Glutamatergic neuron (in vitro differentiated cells): ENCODE measurements around the gene LRRC10B. TPM values are rescaled to one million over a fixed set of nuclear protein-coding genes. Genes with fewer than 3 reads are reported as not detected.

Experiments used
- DNase-seq: peaks from one replicate; pipeline ENCODE4 v3.0.0; 2022
- H3K27ac Mint-ChIP-seq: one replicate; pipeline ENCODE4 v1.8.0; 2020; ENCODE audit warnings: mild to moderate bottlenecking, mixed read lengths, inconsistent platforms; ENCODE audit not compliant: unreplicated experiment
- H3K27me3 Mint-ChIP-seq: one replicate; pipeline ENCODE4 v1.8.0; 2020; ENCODE audit warnings: mild to moderate bottlenecking, moderate library complexity, mixed read lengths, inconsistent platforms; ENCODE audit not compliant: unreplicated experiment
- H3K36me3 Mint-ChIP-seq: one replicate; pipeline ENCODE4 v1.8.0; 2020; ENCODE audit warnings: mild to moderate bottlenecking, mixed read lengths, inconsistent platforms; ENCODE audit not compliant: unreplicated experiment
- H3K4me1 Mint-ChIP-seq: one replicate; pipeline ENCODE4 v1.8.0; 2020; ENCODE audit warnings: mild to moderate bottlenecking, low read depth, mixed read lengths, inconsistent platforms; ENCODE audit not compliant: unreplicated experiment
- H3K4me3 Mint-ChIP-seq: one replicate; pipeline ENCODE4 v1.8.0; 2020; ENCODE audit warnings: mild to moderate bottlenecking, mixed read lengths, inconsistent platforms; ENCODE audit not compliant: unreplicated experiment
- H3K9me3 Mint-ChIP-seq: one replicate; pipeline ENCODE4 v1.8.0; 2020; ENCODE audit warnings: mild to moderate bottlenecking, moderate library complexity, mixed read lengths, inconsistent platforms; ENCODE audit not compliant: unreplicated experiment
- total RNA-seq: library from RNA; stranded (reverse); fragmentation: NEBNext Ultra II Directional; extraction: Animal tissue kit (Norgen Biotek cat#: 25700); gene quantifications from one replicate; pipeline ENCODE4 v1.2.1, GENCODE V29; 2021; ENCODE audit not compliant: unreplicated experiment
- TF ChIP-seq, protein P1 (sequence below): fragments of 200-600 bp; sonication (generic); IDR thresholded peaks from one replicate; pipeline ENCODE4 v1.5.0; 2021; ENCODE audit not compliant: partially characterized antibody, unreplicated experiment

The LRRC10B gene
- total RNA-seq, 1 donor from 2014 or later: 8.2 TPM

DNA sequence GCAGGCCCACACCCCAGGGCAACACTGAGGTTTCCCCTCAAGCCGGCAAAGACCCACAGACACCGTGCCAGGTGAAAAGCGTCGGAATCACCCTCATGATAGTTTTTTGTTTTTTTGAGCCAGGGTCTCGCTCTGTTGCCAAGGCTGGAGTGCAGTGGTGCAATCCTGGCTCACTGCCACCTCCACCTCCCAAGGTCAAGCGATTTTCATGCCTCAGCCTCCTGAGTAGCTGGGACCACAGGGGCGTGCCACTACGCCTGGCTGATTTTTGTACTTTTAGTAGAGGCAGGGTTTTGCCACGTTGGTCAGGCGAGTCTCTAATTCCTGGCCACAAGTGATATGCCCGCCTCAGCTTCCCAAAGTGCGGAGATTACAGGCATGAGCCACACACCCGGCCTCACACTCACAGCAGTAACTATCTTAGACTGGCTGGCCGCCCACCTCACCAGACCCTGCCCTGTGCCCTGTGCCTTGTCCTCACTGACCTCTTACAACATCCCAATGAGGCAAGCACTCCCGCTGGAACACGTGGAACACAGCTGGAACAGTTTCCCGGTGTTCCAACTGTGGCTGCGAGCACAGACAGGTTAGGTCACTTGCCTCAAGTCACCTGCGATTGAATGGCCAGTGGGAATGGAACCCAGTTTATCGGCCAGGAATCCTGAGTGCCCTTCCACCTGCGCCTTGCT, 21.1 kb downstream of the LRRC10B start:
- Mint-ChIP-seq H3K27me3 (peaks cover 15% of the 10 kb centered on the region), H3K4me1 (peaks cover 43% of the 10 kb centered on the region), H3K4me3 (no peak overlapping the region), H3K36me3 (peaks cover 9% of the 10 kb centered on the region), H3K27ac (peak overlapping the region; percentile 56), H3K9me3 (peaks cover 21% of the 10 kb centered on the region)
- TF ChIP-seq, protein P1, sequence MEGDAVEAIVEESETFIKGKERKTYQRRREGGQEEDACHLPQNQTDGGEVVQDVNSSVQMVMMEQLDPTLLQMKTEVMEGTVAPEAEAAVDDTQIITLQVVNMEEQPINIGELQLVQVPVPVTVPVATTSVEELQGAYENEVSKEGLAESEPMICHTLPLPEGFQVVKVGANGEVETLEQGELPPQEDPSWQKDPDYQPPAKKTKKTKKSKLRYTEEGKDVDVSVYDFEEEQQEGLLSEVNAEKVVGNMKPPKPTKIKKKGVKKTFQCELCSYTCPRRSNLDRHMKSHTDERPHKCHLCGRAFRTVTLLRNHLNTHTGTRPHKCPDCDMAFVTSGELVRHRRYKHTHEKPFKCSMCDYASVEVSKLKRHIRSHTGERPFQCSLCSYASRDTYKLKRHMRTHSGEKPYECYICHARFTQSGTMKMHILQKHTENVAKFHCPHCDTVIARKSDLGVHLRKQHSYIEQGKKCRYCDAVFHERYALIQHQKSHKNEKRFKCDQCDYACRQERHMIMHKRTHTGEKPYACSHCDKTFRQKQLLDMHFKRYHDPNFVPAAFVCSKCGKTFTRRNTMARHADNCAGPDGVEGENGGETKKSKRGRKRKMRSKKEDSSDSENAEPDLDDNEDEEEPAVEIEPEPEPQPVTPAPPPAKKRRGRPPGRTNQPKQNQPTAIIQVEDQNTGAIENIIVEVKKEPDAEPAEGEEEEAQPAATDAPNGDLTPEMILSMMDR: no peak
- no peak for DNase-seq

DNA sequence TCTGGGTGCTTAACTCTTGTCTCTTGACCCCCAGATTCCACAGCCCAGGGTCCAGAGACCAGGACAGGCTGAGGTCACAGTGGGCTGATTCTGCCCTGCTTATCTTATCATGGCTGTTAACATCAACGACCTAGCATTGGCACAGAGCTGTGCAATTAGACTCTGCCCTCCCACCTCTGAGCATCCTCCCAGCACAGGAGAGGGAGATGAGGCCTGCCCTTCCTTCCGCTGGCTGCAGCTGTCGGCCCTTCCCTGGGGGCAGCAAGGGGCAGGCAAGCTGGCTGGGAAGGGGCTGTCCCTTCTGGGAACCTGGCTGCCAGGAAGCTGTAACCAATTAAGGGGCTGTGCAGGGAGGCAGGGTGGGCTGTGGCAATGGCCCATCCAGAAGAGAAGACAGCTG, 22.5 kb downstream of the LRRC10B start:
- Mint-ChIP-seq H3K9me3 (peaks cover 20% of the 10 kb centered on the region), H3K4me3 (peak overlapping the region; percentile 71), H3K27me3 (peaks cover 19% of the 10 kb centered on the region), H3K4me1 (peaks cover 45% of the 10 kb centered on the region), H3K27ac (peak overlapping the region; percentile 52), H3K36me3 (no peaks in the 10 kb centered on the region)
- DNase-seq: peak; percentile 71
- TF ChIP-seq, protein P1: no peak

DNA sequence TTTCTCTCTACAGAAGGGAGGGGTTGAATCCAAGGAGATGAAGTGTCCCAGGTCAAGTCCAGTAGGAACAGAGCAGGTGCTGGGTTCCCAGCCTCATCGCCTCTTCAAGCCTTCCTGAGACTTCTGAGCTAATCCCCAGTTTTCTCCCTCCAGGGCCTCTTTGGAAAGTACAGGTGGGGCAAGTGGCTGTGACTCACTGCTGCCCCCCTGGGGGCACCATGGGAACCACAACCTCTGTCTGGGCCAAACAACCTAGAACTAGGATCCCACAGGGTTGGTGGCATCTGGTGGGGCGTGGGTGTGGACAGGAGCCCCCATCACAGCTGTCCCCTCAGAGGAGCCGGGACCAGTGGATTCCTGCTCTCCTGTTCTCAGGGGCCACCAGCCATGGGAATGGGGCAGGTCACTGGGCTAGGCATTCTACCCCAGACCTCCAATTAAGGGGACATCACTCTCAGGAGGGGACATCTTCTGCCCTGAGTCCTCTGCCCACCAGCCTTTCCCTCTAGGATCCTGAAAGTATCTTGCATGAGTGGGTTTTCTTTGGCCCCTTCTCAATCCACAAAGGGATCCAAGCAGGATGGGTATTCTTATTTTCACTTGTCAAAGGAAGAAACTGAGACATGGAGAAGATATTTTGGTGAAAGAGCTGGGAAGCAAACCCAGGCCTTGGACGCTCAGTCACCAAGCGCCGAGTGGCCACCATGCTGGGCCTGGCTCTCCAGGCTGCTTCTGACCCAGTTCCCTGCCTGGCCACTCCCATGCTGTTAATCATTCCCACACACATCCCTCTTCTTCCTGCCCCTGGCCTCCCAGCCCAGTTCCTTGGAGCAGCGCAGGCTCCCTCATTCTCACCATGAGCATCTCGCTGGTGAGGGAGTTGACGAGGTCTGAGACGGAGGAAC, 23.8 kb downstream of the LRRC10B start:
- Mint-ChIP-seq H3K4me1 (peaks cover 37% of the 10 kb centered on the region), H3K27ac (peak overlapping the region; percentile 33)
- no peak for DNase-seq

DNA sequence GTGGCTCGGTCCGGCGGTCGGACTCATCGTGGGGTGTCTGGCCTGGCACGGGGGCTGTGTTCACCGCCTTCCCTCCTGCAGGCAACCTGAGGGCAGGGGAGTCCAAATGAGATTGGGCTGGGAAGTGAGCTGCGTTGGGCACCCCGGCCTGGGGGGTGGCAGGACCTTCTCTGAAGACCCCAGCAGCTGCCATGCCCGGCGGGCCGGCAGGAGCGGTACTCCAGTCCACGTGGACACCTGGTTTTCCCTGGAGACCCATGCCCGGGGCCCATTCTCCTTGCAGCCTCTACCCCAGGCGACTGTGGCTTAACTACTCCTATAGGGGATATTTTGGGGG, 24.5 kb downstream of the LRRC10B start:
- Mint-ChIP-seq H3K36me3 (no peaks in the 10 kb centered on the region), H3K27me3 (peaks cover 17% of the 10 kb centered on the region), H3K4me1 (peaks cover 33% of the 10 kb centered on the region), H3K9me3 (peaks cover 16% of the 10 kb centered on the region), H3K4me3 (no peak overlapping the region), H3K27ac (no peak overlapping the region)
- DNase-seq: no peak
- TF ChIP-seq, protein P1: no peak

More for the DNA sequence above, 23.8 kb downstream of the LRRC10B start:
- no peaks in the 10 kb centered on the region for H3K36me3 Mint-ChIP-seq
- H3K27me3 Mint-ChIP-seq: peaks cover 20% of the 10 kb centered on the region
- H3K4me3 Mint-ChIP-seq: no peak overlapping the region
- TF ChIP-seq, protein P1: peak; percentile 79
- peaks cover 20% of the 10 kb centered on the region for H3K9me3 Mint-ChIP-seq

DNA sequence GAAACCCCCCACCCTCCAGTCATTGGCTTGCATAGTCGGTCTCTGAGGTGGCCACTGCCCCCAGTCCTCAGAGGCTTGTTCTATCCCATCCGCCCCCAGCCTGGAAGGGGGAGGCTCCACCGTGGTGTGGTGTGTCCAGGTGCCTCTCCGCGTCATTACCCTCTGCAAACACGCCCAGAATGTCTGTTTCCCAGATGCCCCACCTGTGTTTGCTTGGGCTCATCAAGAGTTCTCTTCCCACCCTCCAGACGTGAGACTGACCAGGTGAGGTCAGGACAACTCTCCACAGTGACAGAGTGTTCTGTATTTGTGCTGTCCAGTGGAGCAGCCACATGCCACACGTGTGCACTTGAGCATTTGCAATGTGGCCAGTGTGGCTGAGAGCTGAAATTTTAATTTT, 24.9 kb downstream of the LRRC10B start:
- H3K4me3 Mint-ChIP-seq: no peak overlapping the region
- no peak for DNase-seq
- no peaks in the 10 kb centered on the region for H3K36me3 Mint-ChIP-seq
- H3K27me3 Mint-ChIP-seq: peaks cover 19% of the 10 kb centered on the region
- peaks cover 16% of the 10 kb centered on the region for H3K9me3 Mint-ChIP-seq
- TF ChIP-seq, protein P1: no peak
- peaks cover 33% of the 10 kb centered on the region for H3K4me1 Mint-ChIP-seq
- H3K27ac Mint-ChIP-seq: no peak overlapping the region
